Fibroblast of lung (primary cell): Measurements from ENCODE around the gene CERS3. TPM values are rescaled to one million over a fixed set of nuclear protein-coding genes. Genes with fewer than 3 reads are reported as not detected.

Experiments used
- DNase-seq, 2 donors: peaks; one replicate each; pipeline versions ENCODE4 v3.0.0 to v3.0.0-alpha.2; 2010; ENCODE audit warnings: low read depth in 2 of 2
- H2AFZ ChIP-seq: 2 replicates; pipeline ENCODE4 v1.5.1; 2012; ENCODE audit warnings: low read length, control low read depth, inconsistent platforms
- H3K27ac ChIP-seq: 2 replicates; pipeline ENCODE4 v1.5.1; 2011; ENCODE audit warnings: low read length, control low read depth; ENCODE audit not compliant: insufficient read depth
- H3K27me3 ChIP-seq: 2 replicates; pipeline ENCODE4 v1.5.1; 2011; ENCODE audit warnings: mild to moderate bottlenecking, low read length; ENCODE audit not compliant: control insufficient read depth, insufficient read depth
- H3K36me3 ChIP-seq: 2 replicates; pipeline ENCODE4 v1.5.1; 2011; ENCODE audit warnings: low read length; ENCODE audit not compliant: control insufficient read depth, insufficient read depth
- H3K4me1 ChIP-seq: 2 replicates; pipeline ENCODE4 v1.5.1; 2011; ENCODE audit warnings: low read length; ENCODE audit not compliant: control insufficient read depth, insufficient read depth; ENCODE audit errors: extremely low read depth
- H3K4me2 ChIP-seq: 2 replicates; pipeline ENCODE4 v1.5.1; 2011; ENCODE audit warnings: low read length, control low read depth; ENCODE audit not compliant: insufficient read depth; ENCODE audit errors: extremely low read depth
- H3K4me3 ChIP-seq, 4 experiments: fragments of 200-600 bp in 1 of 4; sonication (generic) in 1 of 4; replicated peaks in 1 of 4; 2 replicates each; pipeline ENCODE4 v1.5.1; 2011 to 2016; ENCODE audit warnings: low read length in 4 of 4, low read depth in 3 of 4, mild to moderate bottlenecking in 3 of 4, control low read depth in 2 of 4, inconsistent platforms in 1 of 4, mixed read lengths in 1 of 4; ENCODE audit not compliant: insufficient read depth in 1 of 4; ENCODE audit errors: control extremely low read depth in 1 of 4
- H3K79me2 ChIP-seq: 2 replicates; pipeline ENCODE4 v1.5.1; 2012; ENCODE audit warnings: mild to moderate bottlenecking, low read length, inconsistent platforms; ENCODE audit not compliant: control insufficient read depth, insufficient read depth
- H3K9ac ChIP-seq: 2 replicates; pipeline ENCODE4 v1.5.1; 2011; ENCODE audit warnings: mild to moderate bottlenecking, low read length, control low read depth; ENCODE audit not compliant: insufficient read depth
- H3K9me3 ChIP-seq: 2 replicates; pipeline ENCODE4 v1.5.1; 2012; ENCODE audit warnings: low read depth, low read length; ENCODE audit not compliant: control insufficient read depth, insufficient read depth
- H4K20me1 ChIP-seq: 2 replicates; pipeline ENCODE4 v1.5.1; 2011; ENCODE audit warnings: low read length; ENCODE audit not compliant: control insufficient read depth, insufficient read depth; ENCODE audit errors: extremely low read depth
- EZH2 ChIP-seq: IDR thresholded peaks from 2 replicates; pipeline ENCODE4 v1.5.1; 2012; ENCODE audit warnings: low read length, control low read depth, mild to moderate bottlenecking; ENCODE audit errors: missing control alignments
- polyA plus RNA-seq, 2 donors: library from polyadenylated mRNA; depleted of rRNA in 1 of 2; stranded (reverse) in 1 of 2; unstranded in 1 of 2; fragments of >200 nt; gene quantifications; 2 replicates each; pipeline ENCODE4 v1.2.1, GENCODE V29; 2011 to 2012; ENCODE audit warnings: missing spikeins in 1 of 2
- total RNA-seq: library from RNA; depleted of rRNA; stranded (reverse); fragments of >200 nt; gene quantifications from 2 replicates; pipeline ENCODE4 v1.2.1, GENCODE V29; 2014
- TF ChIP-seq, protein P1 (sequence below), 2 donors: IDR thresholded peaks in 1 of 2; conservative IDR thresholded peaks in 1 of 2; 1 replicate in 1 of 2; 2 replicates in 1 of 2; pipeline ENCODE4 v1.5.1; 2011 to 2012; ENCODE audit warnings: low read length in 2 of 2, control low read depth in 1 of 2, inconsistent platforms in 1 of 2, low read depth in 1 of 2, mild to moderate bottlenecking in 1 of 2

Gene CERS3
- total and polyA plus RNA-seq, 2 donors (not counting 1 experiment from before 2014, with no cell fraction given): not detected

DNA sequence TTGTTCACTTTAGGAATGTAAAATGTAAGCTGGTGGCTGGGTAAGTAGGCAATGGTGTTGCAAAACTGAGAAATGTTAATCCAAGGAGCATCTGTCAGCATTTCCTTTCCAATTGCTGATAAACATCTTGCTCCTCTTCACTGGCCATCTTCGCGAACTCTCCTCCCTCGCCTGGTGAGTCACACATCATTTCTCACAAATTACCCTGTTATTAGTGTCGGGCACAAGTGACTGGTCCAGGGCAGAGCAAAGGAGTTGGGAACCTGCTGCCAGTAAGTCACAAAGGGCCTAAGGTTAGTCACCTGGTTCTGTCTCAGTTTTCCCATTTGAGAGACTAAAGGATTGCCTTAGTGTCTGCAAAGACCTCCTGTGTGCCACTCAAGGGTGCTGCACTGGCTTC, 13.0 kb downstream of the CERS3 start:
- H3K9me3 ChIP-seq: no peaks in the 10 kb centered on the region
- H3K9ac ChIP-seq: no peak overlapping the region
- no peak overlapping the region for H3K27ac ChIP-seq
- no peak for DNase-seq
- H3K4me3 ChIP-seq: no peak overlapping the region
- no peak overlapping the region for H3K4me2 ChIP-seq
- no peaks in the 10 kb centered on the region for H3K36me3 ChIP-seq
- H3K4me1 ChIP-seq: no peaks in the 10 kb centered on the region
- TF ChIP-seq, protein P1, sequence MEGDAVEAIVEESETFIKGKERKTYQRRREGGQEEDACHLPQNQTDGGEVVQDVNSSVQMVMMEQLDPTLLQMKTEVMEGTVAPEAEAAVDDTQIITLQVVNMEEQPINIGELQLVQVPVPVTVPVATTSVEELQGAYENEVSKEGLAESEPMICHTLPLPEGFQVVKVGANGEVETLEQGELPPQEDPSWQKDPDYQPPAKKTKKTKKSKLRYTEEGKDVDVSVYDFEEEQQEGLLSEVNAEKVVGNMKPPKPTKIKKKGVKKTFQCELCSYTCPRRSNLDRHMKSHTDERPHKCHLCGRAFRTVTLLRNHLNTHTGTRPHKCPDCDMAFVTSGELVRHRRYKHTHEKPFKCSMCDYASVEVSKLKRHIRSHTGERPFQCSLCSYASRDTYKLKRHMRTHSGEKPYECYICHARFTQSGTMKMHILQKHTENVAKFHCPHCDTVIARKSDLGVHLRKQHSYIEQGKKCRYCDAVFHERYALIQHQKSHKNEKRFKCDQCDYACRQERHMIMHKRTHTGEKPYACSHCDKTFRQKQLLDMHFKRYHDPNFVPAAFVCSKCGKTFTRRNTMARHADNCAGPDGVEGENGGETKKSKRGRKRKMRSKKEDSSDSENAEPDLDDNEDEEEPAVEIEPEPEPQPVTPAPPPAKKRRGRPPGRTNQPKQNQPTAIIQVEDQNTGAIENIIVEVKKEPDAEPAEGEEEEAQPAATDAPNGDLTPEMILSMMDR (conservative IDR thresholded peaks at IDR 0.05 in 1 of 2, IDR thresholded peaks at IDR 0.05 in 1 of 2; ENCODE audit: low read depth in 1 of 2, low read length in 2 of 2): no peak
- no peak for TF ChIP-seq EZH2
- H4K20me1 ChIP-seq: no peaks in the 10 kb centered on the region
- H2AFZ ChIP-seq: no peak overlapping the region
- no peaks in the 10 kb centered on the region for H3K79me2 ChIP-seq
- no peaks in the 10 kb centered on the region for H3K27me3 ChIP-seq

DNA sequence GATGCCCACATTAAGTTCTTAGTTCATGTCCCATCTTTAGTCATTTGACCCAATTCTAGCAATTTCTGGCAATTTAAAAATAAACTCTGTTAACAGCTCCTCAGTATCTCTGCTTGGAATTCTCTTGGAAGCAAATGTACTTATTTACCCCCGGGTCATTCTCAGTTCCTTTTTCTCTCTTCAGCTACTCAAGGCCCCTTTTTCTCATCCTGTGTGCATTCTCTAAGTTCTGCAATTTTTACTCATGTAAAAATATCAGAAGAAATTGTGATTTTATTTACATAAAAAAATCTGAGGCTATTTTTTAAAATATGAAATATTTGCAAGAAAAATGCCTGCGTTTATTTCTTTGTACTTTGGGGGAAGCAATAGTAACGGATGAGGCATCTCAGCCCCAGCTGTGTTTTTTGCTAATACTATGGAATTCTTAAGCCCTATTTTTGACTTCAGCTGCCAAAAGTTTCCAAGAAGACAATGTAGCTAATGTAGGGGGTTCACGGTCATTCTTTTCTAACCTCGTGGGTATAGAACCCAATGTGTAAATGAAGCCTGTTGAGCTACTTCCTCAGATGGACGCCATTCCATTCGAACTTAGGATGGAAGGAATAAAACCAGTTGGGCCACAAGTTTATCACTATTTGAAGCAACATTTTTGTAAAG, 20.0 kb downstream of the CERS3 start:
- Histone ChIP-seq H3K27me3 (no peaks in the 10 kb centered on the region), H3K36me3 (no peaks in the 10 kb centered on the region), H3K4me1 (no peaks in the 10 kb centered on the region), H3K9ac (no peak overlapping the region), H3K79me2 (no peaks in the 10 kb centered on the region), H3K27ac (no peak overlapping the region), H3K4me2 (no peak overlapping the region), H4K20me1 (no peaks in the 10 kb centered on the region), H3K4me3 (no peak overlapping the region), H3K9me3 (no peaks in the 10 kb centered on the region), H2AFZ (no peak overlapping the region)
- no peak for TF ChIP-seq EZH2
- TF ChIP-seq, protein P1 (conservative IDR thresholded peaks at IDR 0.05 in 1 of 2, IDR thresholded peaks at IDR 0.05 in 1 of 2; ENCODE audit: low read depth in 1 of 2, low read length in 2 of 2): no peak
- DNase-seq: no peak

DNA sequence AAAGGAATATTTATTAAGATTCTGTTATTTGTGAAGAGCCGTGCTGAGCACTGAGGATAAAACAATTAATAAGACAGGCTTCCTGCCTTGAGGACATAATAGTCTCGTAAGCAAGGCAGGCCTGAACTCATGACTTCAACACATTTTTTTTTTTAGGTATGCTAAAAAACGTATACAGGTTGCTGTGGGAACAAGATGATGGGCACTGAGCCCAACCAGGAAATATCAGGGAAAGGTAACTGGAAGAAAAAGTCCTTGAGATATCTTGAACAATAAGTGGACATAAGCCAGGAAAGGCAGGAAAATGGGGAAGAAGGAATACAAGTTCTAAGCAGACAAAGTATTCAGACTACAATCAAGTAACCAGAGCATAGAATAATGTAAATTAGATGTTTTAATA, 26.1 kb downstream of the CERS3 start:
- TF ChIP-seq, protein P1 (conservative IDR thresholded peaks at IDR 0.05 in 1 of 2, IDR thresholded peaks at IDR 0.05 in 1 of 2; ENCODE audit: low read depth in 1 of 2, low read length in 2 of 2): no peak
- no peak for TF ChIP-seq EZH2
- Histone ChIP-seq H3K79me2 (no peaks in the 10 kb centered on the region), H3K27me3 (no peaks in the 10 kb centered on the region), H2AFZ (no peak overlapping the region), H3K27ac (no peak overlapping the region), H3K9me3 (no peaks in the 10 kb centered on the region), H3K4me2 (no peak overlapping the region), H3K4me1 (no peaks in the 10 kb centered on the region), H3K36me3 (no peaks in the 10 kb centered on the region), H4K20me1 (no peaks in the 10 kb centered on the region), H3K4me3 (no peak overlapping the region), H3K9ac (no peak overlapping the region)
- no peak for DNase-seq
